IMR-90 (cell line): ENCODE results near the gene SLC30A7. TPM values are rescaled to one million over a fixed set of nuclear protein-coding genes. Genes with fewer than 3 reads are reported as not detected.

Experiments used
- ATAC-seq: fragments of 200-7000 bp; cut with Tn5 transposase; 2 replicates; pipeline ENCODE4 v1.9.1; 2020; ENCODE audit warnings: low read depth, mild to moderate bottlenecking, moderate library complexity
- BruUV-seq: library from RNA; stranded (reverse); fragments of 400-500 nt; replicated peaks from 2 replicates; lab custom pipeline; 2021; lab: Mats Ljungman, UMichigan
- CTCF ChIA-PET: fragments of 300-600 bp; formaldehyde crosslinking; extraction: SDS; loops from one replicate; lab custom pipeline; 2021; ENCODE audit warnings: antibody characterized with exemption; lab: Yijun Ruan, JAX
- POLR2A ChIA-PET: fragments of 300-600 bp; sonication (Branson Sonifier 250); formaldehyde crosslinking; loops from one replicate; lab custom pipeline; 2022; ENCODE audit warnings: antibody characterized with exemption; ENCODE audit not compliant: unreplicated experiment; lab: Charles Lee
- DNase-seq: peaks from one replicate; pipeline ENCODE4 v3.0.0; 2013
- H2AFZ ChIP-seq: replicated peaks from 2 replicates; pipeline ENCODE3; 2013; ENCODE audit warnings: low read length, mild to moderate bottlenecking; ENCODE audit not compliant: poor library complexity
- H2AK5ac ChIP-seq: 2 replicates; pipeline ENCODE4 v1.6.1; 2013; ENCODE audit warnings: low read depth, low read length, inconsistent platforms
- H2AK9ac ChIP-seq: replicated peaks from 2 replicates; pipeline ENCODE3; 2013; ENCODE audit warnings: mild to moderate bottlenecking, low read depth, low read length, moderate library complexity; ENCODE audit not compliant: poor library complexity
- H2BK120ac ChIP-seq: 2 replicates; pipeline ENCODE4 v1.6.1; 2013; ENCODE audit warnings: low read depth, low read length, inconsistent platforms
- H2BK15ac ChIP-seq: 3 replicates; pipeline ENCODE4 v1.6.1; 2013; ENCODE audit warnings: low read depth, low read length, inconsistent platforms
- H2BK20ac ChIP-seq: 2 replicates; pipeline ENCODE4 v1.6.1; 2013; ENCODE audit warnings: low read depth, mild to moderate bottlenecking, inconsistent platforms, low read length, moderate library complexity
- H2BK5ac ChIP-seq: 2 replicates; pipeline ENCODE4 v1.6.1; 2013; ENCODE audit warnings: mild to moderate bottlenecking, low read depth, low read length, inconsistent platforms; ENCODE audit not compliant: poor library complexity, severe bottlenecking
- H3K14ac ChIP-seq: replicated peaks from 2 replicates; pipeline ENCODE4 v1.6.1; 2013; ENCODE audit warnings: low read depth, low read length, inconsistent platforms
- H3K18ac ChIP-seq: 2 replicates; pipeline ENCODE4 v1.6.1; 2013; ENCODE audit warnings: low read depth, low read length, control low read depth
- H3K23ac ChIP-seq: 2 replicates; pipeline ENCODE4 v1.6.1; 2013; ENCODE audit warnings: low read depth, low read length, inconsistent platforms
- H3K27ac ChIP-seq: 2 replicates; pipeline ENCODE4 v1.5.1; 2013; ENCODE audit warnings: mild to moderate bottlenecking, control low read depth, low read length; ENCODE audit not compliant: insufficient read depth
- H3K27me3 ChIP-seq: 2 replicates; pipeline ENCODE4 v1.6.1; 2013; ENCODE audit warnings: low read length; ENCODE audit not compliant: control insufficient read depth, insufficient read depth
- H3K36me3 ChIP-seq: 2 replicates; pipeline ENCODE4 v1.6.1; 2013; ENCODE audit warnings: low read length, mixed read lengths; ENCODE audit not compliant: control insufficient read depth, insufficient read depth
- H3K4ac ChIP-seq: 2 replicates; pipeline ENCODE4 v1.6.1; 2013; ENCODE audit warnings: low read depth, low read length, inconsistent platforms
- H3K4me1 ChIP-seq: 2 replicates; pipeline ENCODE4 v1.6.1; 2013; ENCODE audit warnings: low read length, mixed read lengths; ENCODE audit not compliant: control insufficient read depth, insufficient read depth
- H3K4me2 ChIP-seq: 2 replicates; pipeline ENCODE4 v1.6.1; 2013; ENCODE audit warnings: low read depth, mild to moderate bottlenecking, control low read depth, low read length, moderate library complexity
- H3K4me3 ChIP-seq: 2 replicates; pipeline ENCODE4 v1.5.1; 2013; ENCODE audit warnings: low read depth, mild to moderate bottlenecking, control low read depth, low read length, moderate library complexity; ENCODE audit not compliant: insufficient read depth
- H3K56ac ChIP-seq: 2 replicates; pipeline ENCODE4 v1.6.1; 2013; ENCODE audit warnings: low read length, inconsistent platforms; ENCODE audit not compliant: insufficient read depth; ENCODE audit errors: extremely low read depth
- H3K79me1 ChIP-seq, 2 experiments: 2 replicates each; pipeline ENCODE4 v1.6.1; 2013; ENCODE audit warnings: low read length in 2 of 2, inconsistent platforms in 1 of 2, low read depth in 1 of 2
- H3K9ac ChIP-seq: 2 replicates; pipeline ENCODE4 v1.6.1; 2013; ENCODE audit warnings: low read depth, low read length, control low read depth
- H3K9me1 ChIP-seq: 2 replicates; pipeline ENCODE4 v1.6.1; 2013; ENCODE audit warnings: low read length, inconsistent platforms; ENCODE audit not compliant: insufficient read depth
- H3K9me3 ChIP-seq: 2 replicates; pipeline ENCODE4 v1.6.1; 2013; ENCODE audit warnings: low read length; ENCODE audit not compliant: control insufficient read depth, insufficient read depth
- H4K20me1 ChIP-seq: 2 replicates; pipeline ENCODE4 v1.6.1; 2013; ENCODE audit warnings: low read length, inconsistent platforms; ENCODE audit not compliant: insufficient read depth
- H4K5ac ChIP-seq: 2 replicates; pipeline ENCODE4 v1.6.1; 2013; ENCODE audit warnings: mild to moderate bottlenecking, low read depth, low read length, control low read depth
- H4K8ac ChIP-seq, 2 experiments: 2 replicates each; pipeline ENCODE4 v1.6.1; 2013; ENCODE audit warnings: low read depth in 2 of 2, low read length in 2 of 2, control low read depth in 1 of 2, inconsistent platforms in 1 of 2
- H4K91ac ChIP-seq: 2 replicates; pipeline ENCODE4 v1.6.1; 2013; ENCODE audit warnings: low read depth, low read length, inconsistent platforms; ENCODE audit not compliant: insufficient read depth
- NFE2L2 ChIP-seq: fragments of 150-350 bp; IDR thresholded peaks from 2 replicates; pipeline ENCODE4 v1.6.1; 2016; ENCODE audit warnings: low read depth, mild to moderate bottlenecking, low read length
- RAD21 ChIP-seq: IDR thresholded peaks from 2 replicates; pipeline ENCODE4 v1.6.1; 2012; ENCODE audit warnings: low read length, improper control_type of control experiment
- RCOR1 ChIP-seq: IDR thresholded peaks from 2 replicates; pipeline ENCODE4 v1.6.1; 2012; ENCODE audit warnings: mild to moderate bottlenecking, low read length, improper control_type of control experiment; ENCODE audit not compliant: insufficient replicate concordance
- USF2 ChIP-seq: fragments of 150-350 bp; IDR thresholded peaks from 2 replicates; pipeline ENCODE4 v1.6.1; 2017; ENCODE audit warnings: mild to moderate bottlenecking, antibody characterized with exemption, low read length, low read depth
- WGBS, 2 experiments: methylation state at CpG; one replicate each; pipeline versions ENCODE4 v1.1.5 to v1.1.7; 2013; ENCODE audit warnings: missing lambda C conversion rate in 2 of 2; ENCODE audit not compliant: insufficient read length in 1 of 2; ENCODE audit errors: extremely low coverage in 2 of 2; 5-methylcytosine and 5-hydroxymethylcytosine counted together
- dilution Hi-C: fragments of 300-500 bp; cut with HindIII; formaldehyde crosslinking; loops from one replicate; pipeline ENCODE4 v1.14.3; 2018; ENCODE audit warnings: low sequenced_read_pairs; ENCODE audit not compliant: unreplicated experiment
- in situ Hi-C: fragments of 300-500 bp; cut with MboI; formaldehyde crosslinking; loops from 3 replicates; pipeline ENCODE4 v1.14.3; 2019; ENCODE audit warnings: low sequenced_read_pairs, inconsistent platforms, mixed read lengths
- intact Hi-C: fragments of 100-400 bp; cut with micrococcal nuclease; formaldehyde crosslinking; loops from 2 replicates; pipeline ENCODE4 v1.10.0; 2022
- polyA plus RNA-seq, 3 experiments: library from polyadenylated mRNA; depleted of rRNA; stranded (reverse); fragments of >200 nt; gene quantifications; 2 replicates each; pipeline ENCODE4 v1.2.3, GENCODE V29; 2012; ENCODE audit warnings: low replicate concordance in 1 of 3
- total RNA-seq: library from RNA; depleted of rRNA; stranded (reverse); fragments of >200 nt; gene quantifications from 2 replicates; pipeline ENCODE4 v1.2.3, GENCODE V29; 2012

SLC30A7 gene
- total and polyA plus RNA-seq, 2 of the 4 experiments (the other 2 are of a cell fraction): 8.4 to 60.2 TPM

- H2BK5ac ChIP-seq: no peak overlapping the region
- H3K9me1 ChIP-seq: no peaks in the 10 kb centered on the region
- H3K4me2 ChIP-seq: no peak overlapping the region
- H3K18ac ChIP-seq: no peak overlapping the region
- H4K8ac ChIP-seq: no peak overlapping the region
- no peak for DNase-seq
- H2BK120ac ChIP-seq: no peak overlapping the region
- H3K79me1 ChIP-seq: peaks cover 0 to 8% of the 10 kb centered on the region in 2 experiments; a peak in 2 of 4 replicates
- no peak overlapping the region for H3K9ac ChIP-seq
- H3K14ac ChIP-seq: no peak overlapping the region
- no peak for ATAC-seq
- H4K91ac ChIP-seq: no peak overlapping the region
- H2BK20ac ChIP-seq: no peak overlapping the region
- ChIA-PET POLR2A (no interaction called here), CTCF (no interaction called here)
- BruUV-seq: no TSS peak
- no peak overlapping the region for H3K4ac ChIP-seq
- WGBS, 2 experiments: 100% methylated on average over 1 of the region's 1 CpG; no CpG with 5 or more reads in 1 of the 2 experiments
- no peaks in the 10 kb centered on the region for H3K27me3 ChIP-seq
- no peak overlapping the region for H4K5ac ChIP-seq
- no peak overlapping the region for H3K4me3 ChIP-seq
- no peak overlapping the region for H3K56ac ChIP-seq
- H2BK15ac ChIP-seq: no peak overlapping the region
- H3K4me1 ChIP-seq: peaks cover 1% of the 10 kb centered on the region; the same call in 1 of the 2 replicates
- TF ChIP-seq USF2 (no peak), RCOR1 (no peak), NFE2L2 (no peak), RAD21 (no peak)
- no peak overlapping the region for H3K23ac ChIP-seq
- dilution Hi-C loops: no loop called here
- no peaks in the 10 kb centered on the region for H4K20me1 ChIP-seq
- in situ Hi-C loops: no loop called here
- H2AFZ ChIP-seq: no peak overlapping the region
- H3K36me3 ChIP-seq: peaks cover 9% of the 10 kb centered on the region
- no peak overlapping the region for H2AK5ac ChIP-seq
- intact Hi-C loops: no loop called here
- no peaks in the 10 kb centered on the region for H3K9me3 ChIP-seq
- no peak overlapping the region for H3K27ac ChIP-seq
- H2AK9ac ChIP-seq: no peak overlapping the region
Measured at GRCh38 chr1:100941098-100941527, 45.2 kb downstream of the SLC30A7 start.
